CD4-positive, alpha-beta T cell treated with Interleukin-10 for 1 hour (primary cell): ENCODE measurements around the gene ZBTB42.

Source experiments
- DNase-seq: peaks from one replicate; pipeline ENCODE4 v3.0.0-alpha.2; 2020

Gene ZBTB42

DNA sequence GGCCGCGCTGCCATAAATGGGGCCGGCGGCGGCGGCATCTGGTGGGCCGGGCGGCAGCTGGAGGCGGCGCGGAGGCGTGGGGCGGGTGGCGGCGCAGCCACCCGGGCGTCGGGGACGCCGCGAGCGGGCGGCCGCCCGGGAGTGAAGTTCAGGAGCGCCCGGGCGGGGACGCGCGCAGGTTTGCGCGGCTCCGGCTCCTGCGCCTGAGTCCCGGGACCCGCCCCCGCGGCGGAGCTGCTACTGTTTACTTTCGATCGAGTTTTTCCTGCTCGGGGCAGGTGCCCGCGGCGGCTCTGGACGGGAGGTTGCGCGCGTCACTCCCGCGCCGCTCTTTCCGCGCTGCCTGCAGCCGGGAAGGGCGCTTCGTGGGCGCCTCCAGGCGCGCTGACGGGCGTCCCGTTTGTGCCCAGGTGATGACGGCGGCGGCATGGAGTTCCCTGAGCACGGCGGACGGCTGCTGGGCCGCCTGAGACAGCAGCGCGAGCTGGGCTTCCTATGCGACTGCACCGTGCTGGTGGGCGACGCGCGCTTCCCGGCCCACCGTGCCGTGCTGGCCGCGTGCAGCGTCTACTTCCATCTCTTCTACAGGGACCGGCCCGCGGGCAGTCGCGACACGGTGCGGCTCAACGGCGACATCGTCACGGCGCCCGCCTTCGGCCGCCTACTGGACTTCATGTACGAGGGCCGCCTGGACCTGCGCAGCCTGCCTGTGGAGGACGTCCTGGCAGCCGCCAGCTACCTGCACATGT, at the start of gene ZBTB42:
Gene ZBTB42, plus strand, starts transcription at position 331 of the 749 bp plus-strand sequence. Its CDS starts 97 bp downstream, at position 428.
- DNase-seq: peak; percentile 77

DNA sequence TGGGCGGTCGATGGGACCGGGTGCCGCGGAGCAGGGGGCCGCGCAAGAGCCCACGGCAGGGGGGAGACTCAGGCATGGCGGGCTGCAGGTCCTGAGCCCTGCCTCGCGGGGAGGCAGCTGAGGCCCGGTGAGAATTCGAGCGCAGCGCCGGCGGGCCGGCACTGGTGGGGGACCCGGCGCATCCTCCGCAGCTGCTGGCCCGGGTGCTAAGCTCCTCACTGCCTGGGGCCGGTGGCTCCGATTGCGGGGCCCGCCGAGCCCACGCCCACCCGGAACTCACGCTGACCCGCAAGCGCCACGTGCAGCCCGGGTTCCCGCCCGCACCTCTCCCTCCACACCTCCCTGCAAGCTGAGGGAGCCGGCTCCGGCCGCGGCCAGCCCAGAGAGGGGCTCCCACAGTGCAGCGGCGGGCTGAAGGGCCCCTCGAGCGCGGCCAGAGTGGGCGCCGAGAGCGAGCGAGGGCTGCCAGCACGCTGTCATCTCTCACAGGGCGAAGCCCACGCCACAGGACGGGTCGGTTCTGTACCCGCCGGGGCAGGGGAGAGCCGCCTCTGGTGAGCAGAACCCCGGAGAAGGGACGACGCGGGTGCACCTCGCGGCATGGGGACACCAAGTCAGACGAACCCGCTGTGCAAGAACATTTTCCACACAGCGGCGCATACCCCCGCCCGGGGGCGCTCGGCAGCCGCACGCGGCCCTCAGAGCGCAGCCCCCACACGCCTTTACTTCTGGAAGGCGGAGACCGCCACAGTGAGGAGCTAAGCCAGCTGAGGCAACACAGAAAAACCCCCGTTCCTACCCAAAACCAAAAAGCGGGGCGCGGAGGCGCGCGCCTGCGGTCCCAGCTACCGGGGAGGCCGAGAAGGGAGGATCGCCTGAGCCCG, 49.1 kb upstream of the ZBTB42 start:
- no peak for DNase-seq

DNA sequence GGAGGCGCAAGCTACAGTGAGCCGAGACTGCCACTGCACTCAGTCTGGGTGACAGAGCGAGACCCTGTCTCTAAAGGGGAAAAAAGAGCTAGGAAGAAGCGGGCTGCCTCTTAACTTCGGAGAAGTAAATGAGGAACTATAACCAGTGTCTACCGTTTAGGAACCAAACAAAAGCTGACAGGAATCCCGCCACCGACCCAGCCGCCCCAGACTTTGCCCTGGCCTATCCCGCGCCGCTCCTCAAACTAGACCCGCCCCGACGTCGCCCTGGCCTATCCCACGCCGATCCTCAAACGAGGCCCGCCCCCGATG, 48.5 kb upstream of the ZBTB42 start:
- no peak for DNase-seq

DNA sequence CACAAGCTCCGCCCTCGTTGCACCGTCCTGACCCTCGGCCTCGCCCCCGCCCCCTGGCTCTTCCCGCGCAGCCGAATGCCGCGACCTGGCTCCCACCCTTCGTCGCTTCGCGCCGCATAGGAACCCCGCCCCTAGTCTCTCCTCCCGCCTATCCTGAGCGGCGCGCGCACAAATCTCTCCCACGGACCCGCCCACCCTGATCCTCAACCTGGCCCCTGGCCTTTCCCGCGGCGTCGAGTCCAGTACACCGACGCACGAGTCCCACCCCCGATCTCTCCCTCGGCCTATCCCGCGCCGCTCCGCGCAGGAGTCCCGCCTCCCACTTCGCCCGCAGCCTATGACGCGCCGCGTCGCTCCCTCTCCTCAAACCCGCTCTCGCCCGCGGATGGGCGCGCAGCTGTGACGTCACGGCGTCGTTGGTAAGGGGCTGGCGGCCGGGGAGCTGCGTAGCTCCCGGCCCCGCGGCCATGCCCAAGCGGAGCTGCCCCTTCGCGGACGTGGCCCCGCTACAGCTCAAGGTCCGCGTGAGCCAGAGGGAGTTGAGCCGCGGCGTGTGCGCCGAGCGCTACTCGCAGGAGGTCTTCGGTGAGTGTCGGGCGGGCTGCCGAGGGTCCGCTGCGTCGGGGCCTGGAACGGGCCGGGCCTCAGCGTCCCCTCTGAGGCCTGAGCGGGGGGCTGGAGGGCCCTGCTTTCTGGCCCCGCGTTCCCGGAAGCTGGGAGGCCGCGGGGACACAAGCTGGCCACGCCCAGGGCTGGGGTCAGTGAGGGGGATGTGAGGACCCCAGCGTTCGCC, 48.0 kb upstream of the ZBTB42 start, which contains the start of gene SIVA1:
Gene SIVA1, plus strand, starts transcription at position 413 of the 793 bp plus-strand sequence. Its CDS starts 55 bp downstream, at position 468.
- peak; percentile 99 for DNase-seq

DNA sequence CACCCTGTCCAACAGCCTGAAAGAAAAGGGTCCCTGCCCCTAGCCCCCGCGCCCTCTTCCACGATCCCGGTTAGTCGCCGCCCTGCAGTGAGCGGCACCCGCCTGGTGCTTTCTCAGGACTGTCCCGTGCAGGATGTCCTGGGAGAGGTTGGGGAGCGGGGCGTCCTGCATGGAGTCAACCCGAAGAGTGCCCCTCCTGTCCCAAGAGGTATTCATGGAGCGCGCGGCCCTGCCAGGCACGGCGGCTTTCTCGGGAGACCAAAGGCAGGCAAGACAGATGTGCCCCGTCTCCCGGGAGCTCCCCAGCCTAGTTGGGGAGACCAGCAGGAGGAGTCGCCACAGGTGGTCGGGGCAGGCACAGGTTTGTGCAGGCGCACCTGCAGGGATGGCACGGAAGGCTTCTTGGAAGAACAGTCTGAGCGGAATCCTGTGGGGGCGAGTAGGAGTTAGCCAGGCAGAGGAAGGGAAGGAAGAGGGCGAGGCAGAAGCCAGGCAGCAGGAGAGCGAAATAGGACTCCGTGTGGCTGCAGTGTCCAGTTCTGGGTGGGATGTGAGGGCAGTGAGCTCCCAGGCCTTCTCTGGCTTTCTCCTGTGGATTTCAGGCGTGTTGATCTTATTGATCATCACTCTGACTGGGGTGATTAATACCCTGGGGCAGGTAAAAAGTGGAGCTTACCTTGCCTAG, 47.2 kb upstream of the ZBTB42 start:
- no peak for DNase-seq

DNA sequence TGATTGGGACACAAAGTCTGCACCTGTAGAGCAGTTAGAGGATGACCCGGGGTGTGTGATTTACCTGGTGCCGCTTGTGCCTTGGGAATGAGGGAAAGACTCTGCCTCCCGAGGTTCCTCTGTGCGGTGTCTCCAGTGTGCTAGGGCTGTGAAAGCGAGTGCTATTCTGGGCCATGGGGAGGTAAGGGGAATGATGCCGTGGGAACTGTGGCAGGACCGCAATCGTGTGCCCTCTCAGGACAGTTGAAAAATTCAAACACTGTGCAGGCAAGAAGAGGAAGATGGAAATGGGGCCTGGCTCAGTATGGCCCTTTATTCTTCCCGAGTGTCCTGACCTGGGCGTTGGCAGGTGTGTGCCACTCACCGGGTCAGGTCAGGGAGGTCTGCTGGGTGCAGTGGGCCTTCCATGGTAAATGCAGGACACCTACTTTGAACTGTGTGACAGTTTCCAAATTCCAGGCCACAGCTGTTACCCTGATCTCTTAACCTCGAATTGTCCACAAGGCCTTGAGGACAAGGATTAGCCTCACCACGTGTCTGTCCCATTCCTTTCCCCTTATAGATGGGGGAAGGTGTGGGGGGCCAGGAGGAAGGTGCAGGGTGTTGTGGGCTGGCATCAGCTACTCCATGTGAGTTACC, 46.6 kb upstream of the ZBTB42 start:
- no peak for DNase-seq

DNA sequence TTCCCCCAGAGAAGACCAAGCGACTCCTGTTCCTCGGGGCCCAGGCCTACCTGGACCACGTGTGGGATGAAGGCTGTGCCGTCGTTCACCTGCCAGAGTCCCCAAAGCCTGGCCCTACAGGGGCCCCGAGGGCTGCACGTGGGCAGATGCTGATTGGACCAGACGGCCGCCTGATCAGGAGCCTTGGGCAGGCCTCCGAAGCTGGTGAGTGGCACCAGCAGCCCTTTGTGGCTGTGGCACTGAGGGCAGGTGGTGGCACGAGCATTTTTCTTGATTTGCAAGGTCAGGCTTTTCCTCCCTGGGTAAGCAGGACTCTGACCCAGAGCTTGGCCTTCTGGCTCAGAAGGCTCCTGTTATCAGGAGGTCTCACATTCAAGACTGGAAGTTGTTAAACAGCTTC, 45.3 kb upstream of the ZBTB42 start:
- DNase-seq: no peak

DNA sequence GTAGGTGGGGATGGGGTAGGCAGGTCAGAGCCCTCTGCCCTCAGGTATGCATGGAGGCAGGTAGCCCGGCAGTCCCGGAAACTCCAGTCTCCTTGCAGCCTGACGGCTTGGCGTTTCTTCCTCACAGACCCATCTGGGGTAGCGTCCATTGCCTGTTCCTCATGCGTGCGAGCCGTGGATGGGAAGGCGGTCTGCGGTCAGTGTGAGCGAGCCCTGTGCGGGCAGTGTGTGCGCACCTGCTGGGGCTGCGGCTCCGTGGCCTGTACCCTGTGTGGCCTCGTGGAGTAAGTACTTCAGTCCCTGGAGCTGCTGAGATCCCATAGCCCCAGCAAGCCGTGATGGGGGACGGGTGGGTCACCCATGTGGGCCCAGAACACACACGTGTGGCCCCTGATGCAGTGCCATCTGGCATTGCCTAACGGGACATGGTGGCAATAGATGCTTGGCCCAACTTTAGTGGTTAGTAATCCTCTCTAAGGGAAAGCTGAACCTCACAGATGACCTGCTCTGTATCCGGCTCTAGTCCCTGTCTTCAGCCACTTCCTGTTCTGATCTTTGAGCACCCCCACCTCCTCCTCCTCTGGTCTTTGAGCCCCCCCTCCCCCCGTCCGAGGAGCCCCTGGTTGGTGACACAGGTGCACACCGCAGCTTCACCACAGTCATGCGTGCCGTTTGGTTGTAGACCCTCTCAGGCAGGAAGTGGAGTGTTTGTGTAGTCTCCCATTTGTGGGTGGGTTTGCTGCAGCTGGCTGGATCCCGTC, 44.2 kb upstream of the ZBTB42 start:
- no peak for DNase-seq

DNA sequence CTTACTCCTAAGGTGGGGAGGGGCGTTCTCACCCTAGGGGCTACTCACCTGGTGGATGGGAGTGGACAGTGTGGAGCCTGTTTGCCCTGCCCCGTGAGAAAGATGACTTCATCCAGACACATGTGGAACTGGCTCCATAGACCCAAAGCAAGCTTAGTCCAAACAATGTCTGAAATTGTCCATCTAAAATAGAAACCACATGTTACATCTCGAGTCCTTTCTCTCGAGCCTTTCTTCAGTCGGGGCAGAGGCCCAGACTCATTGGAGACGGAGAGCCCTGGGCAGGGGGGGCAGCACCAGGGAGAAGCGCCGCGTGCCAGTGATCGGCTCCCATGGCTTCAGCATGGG, 43.7 kb upstream of the ZBTB42 start:
- DNase-seq: no peak

DNA sequence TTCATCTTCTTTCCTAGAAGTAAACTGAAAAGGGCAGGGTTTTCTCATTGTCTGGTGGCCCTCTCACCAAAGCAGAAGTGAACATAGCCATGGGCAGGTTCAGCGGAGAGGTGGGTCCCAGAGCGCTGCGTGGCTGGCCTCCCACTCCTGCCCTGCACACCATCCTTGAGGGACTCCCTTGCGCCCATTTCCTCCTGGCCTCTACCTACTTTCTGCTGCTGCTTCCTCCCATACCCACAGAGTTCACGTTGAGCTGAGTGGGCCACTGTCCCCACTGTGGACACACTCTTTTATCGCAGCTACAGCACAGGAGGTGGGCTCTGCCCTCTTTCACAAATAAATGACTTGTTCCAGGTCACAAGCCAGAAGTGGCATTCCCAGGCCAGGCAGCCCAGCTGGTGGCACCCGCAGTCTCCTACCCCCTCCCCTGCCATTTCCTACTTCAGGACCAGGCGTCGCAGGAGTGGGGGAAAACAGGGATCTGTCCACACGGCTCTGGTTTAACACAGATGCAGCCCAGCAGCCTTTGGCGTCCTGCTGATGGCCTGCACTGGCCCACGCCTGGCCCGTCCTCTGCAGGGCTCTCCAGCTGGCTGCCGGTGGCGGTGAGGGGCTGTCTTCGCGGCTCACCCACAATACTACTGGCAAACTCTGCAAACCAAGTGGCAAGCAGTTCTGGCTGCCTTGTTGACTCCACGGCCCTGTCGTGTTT, 43.1 kb upstream of the ZBTB42 start:
- DNase-seq: no peak

DNA sequence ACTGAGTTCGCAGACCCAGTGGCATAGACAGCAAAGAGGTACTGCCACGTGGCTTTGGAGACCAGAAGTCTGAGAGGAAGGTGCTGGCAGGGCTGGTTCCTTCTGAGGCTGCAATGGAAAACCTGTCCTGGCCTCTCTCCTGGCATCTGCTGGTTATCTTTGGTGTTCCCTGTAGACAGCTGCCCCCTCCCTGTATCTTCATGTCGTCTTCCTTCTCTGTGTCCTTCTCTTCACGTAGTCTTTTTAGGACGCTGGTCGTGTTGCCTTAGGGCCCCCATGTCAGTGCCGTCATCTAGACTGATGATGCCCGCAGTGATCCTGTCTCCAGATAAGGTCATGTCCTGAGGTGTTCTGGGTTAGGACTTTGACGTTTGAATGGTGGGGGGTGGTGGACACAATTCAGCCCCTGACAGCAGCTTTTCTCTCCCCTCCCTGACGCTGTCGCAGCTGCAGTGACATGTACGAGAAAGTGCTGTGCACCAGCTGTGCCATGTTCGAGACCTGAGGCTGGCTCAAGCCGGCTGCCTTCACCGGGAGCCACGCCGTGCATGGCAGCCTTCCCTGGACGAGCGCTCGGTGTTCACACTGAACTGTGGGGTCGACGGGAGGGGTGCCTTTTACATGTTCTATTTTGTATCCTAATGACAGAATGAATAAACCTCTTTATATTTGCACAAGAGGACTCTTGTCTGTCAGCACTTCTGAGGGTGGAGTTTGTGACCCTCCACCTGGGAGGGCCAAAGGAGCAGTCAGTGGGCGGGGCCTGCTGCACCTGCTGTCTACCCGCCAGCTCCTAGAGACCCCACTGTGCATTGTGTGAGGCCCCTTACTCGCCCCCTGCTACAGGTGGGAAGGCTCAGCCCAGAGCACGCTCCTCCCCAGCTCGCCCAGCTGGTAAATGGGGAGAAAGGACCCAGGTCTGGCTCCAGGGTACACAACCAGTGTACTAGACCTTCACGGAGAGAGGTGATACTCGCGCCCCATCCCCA, 41.6 kb upstream of the ZBTB42 start:
- no peak for DNase-seq

DNA sequence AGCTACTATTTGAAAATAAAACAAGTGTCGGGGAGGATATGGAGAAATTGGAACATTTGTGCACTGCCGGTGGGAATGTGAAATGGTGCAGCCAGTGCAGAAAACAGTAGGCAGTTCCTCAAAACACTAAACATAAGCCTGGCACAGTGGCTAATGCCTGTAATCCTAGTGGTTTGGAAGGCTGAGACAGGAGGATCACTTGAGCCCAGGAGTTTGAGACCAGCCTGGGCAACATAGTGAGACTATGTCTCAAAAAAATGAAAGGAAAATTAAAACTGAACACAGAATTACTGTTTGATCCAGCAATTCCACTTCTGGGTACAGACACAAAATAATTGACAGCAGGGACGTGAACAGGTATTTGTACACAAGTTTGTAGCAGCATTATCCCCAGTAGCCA, 35.4 kb upstream of the ZBTB42 start:
- DNase-seq: no peak

DNA sequence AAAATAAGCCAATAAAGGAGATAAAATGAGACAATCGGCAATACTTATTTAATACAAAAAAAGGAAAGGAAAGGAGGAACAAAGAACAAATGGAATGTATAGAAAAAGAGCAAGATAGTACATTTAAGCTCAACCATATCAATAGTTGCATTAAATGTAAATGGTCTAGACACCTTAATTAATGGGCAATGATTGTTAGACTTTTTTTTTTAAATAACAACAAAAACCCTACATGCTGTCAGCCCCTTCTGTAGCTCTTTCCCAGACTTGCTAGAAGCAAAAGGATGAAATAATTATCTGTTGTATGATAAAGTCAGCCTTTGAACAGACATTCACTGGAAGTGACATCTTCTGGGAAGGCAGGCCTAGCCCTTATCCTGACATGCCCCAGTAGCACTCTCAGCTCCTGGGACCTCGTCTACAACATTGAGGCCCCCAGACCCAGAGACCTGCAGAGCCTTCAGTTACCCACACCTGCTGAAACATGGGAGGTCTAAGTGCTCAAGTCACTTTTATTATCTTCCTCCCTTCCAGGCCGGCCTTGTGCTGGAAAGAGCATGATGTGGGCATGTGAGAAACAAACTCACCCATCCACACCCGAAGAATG, 34.5 kb upstream of the ZBTB42 start:
- DNase-seq: no peak

DNA sequence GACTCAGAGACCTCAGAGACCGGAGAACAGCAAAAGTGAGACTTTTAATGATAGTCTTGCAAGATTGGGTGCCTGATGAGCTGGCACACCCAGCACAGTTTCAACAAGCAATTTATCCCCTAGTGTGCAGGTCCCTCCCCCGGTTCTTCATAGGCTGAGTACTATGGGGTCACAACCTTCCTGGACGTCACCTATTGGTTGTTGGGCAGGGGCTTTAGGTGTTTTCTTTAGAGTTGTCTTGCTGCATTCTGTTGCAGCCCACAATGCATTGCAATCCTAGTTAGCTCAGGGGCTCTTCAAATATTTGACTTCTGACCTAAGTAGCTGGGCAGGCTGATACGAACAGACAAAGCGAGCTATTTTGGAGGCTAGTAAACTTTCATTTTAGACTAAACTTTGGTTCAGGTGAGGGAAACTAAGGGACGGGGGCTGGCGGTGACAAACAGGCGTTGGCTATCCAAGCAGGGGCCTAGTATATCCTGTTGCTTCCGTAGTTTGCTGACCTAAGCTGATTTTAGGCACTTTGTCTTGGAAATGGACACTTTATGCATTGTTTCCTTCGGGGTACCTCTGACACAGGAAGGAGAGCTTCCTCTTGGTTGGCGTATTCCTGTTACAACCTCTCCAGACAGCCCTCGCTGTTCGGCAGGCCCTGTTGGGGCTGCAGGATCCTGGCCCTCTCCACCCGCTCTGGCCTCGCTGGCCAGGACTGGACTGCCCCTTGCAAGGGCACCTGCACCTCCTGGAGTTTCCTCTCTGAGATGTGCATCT, 33.9 kb upstream of the ZBTB42 start:
- no peak for DNase-seq

DNA sequence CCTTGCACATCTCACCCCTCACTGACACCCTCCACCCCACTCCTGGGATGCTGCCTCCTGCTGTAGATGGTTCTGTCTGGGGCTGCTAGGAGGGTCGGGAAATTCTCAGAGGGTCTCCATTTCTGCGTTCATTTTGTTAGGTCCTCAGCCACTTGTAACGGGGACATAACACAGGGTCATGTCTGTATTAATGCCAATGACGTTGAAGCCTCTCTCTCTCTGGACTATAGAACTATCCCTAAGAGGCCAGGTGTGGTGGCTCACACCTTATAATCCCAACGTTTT, 33.3 kb upstream of the ZBTB42 start:
- no peak for DNase-seq

DNA sequence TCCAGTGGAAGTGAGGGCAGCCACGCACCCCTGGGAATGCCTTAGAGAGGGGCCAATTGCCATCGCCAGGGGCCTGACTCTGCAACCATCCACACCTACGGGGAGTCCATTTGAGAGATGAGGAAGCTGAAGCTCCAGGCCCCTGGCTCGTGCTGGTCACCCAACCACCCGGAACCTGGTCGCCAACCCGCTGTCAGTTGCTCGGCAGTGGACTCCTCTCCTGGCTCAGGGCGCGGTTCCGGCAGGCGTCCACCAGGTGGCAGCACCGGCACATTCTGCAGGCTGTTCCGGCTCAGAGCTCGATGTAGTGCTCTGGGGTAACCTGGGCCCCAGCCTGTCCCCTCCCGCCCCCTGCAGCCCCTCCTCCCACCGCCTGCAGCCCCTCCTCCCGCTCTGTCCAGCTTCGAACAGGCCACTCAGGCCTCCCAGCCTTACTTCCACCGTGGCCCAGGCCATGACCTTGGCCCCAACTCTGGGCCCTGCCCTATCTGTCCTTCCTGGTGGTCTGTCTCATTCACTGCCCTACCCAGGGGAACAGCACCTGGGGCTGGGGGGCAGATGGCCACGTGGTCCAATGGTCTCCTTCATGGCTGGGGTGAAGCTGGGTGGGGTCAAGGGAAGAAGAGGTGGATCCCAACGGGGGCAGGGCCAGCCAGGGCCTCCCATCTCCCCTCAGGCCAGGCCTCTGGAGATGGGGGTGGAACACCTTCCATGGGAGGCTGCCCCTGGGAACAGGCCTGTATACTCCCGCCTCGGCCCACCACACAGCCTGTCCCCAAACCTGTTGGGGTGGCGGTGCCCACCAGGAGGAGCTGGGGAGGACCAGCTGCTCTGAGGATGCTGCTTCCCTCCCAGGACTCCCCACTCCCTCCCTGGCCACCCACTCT, 32.2 kb upstream of the ZBTB42 start:
- peak; percentile 92 for DNase-seq

DNA sequence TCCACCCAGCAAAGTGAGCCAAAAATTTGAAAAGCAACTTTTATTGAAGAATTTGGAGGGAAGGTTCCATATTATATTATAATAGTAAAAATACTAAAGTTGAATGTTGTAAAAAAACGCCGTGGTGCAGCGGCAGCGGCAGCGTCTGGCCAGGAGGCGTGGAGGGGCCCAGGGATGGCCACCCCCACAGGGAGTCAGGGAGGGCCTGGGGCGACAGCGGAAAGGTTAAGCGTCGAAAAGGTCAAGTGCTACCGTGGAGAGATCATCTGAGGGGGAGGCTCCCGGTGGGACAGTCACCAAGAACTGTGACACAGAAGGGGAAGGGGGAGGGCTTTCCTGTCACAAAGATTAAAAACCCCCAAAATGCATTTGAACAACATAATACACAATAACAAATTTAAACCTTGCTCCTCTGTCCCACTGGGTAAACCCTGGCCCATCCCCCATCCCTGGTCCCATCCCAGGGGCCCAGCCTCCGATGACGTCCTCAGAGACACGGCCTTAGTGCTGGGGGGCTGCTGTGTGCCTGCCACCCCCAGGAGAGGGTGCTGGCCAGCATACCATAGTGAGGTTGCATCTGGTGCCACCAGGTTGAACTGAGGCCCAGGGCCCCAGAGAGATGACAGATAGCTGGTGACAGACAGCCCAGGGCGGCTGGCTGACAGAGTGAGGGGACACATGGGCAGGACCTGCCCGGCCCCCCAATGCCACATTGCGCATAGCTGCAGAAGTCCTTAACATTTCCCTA, 31.4 kb upstream of the ZBTB42 start:
- no peak for DNase-seq
